Parathyroid adenoma (tissue), 2 donors: ENCODE measurements around the gene ENOX2.

Source experiments
- H2AFZ ChIP-seq: fragments of 300-600 bp; sonication (generic); one replicate; pipeline ENCODE4 v1.7.0; 2017; ENCODE audit warnings: antibody characterized with exemption, mild to moderate bottlenecking
- H3K27ac ChIP-seq: fragments of 300-600 bp; sonication (generic); one replicate; pipeline ENCODE4 v1.7.0; 2017
- H3K27me3 ChIP-seq: fragments of 300-600 bp; sonication (generic); one replicate; pipeline ENCODE4 v1.7.0; 2017; ENCODE audit warnings: low read length; ENCODE audit not compliant: control insufficient read depth, insufficient read depth
- H3K36me3 ChIP-seq: fragments of 300-600 bp; sonication (generic); one replicate; pipeline ENCODE4 v1.7.0; 2017; ENCODE audit warnings: low read length; ENCODE audit not compliant: control insufficient read depth, insufficient read depth
- H3K4me1 ChIP-seq: fragments of 300-600 bp; sonication (generic); one replicate; pipeline ENCODE4 v1.7.0; 2017; ENCODE audit warnings: control low read depth
- H3K4me2 ChIP-seq: fragments of 300-600 bp; sonication (generic); one replicate; pipeline ENCODE4 v1.7.0; 2017; ENCODE audit warnings: low read length
- H3K4me3 ChIP-seq: fragments of 300-600 bp; sonication (generic); one replicate; pipeline ENCODE4 v1.7.0; 2017; ENCODE audit warnings: low read depth, low read length
- H3K79me2 ChIP-seq: fragments of 300-600 bp; sonication (generic); one replicate; pipeline ENCODE4 v1.7.0; 2017; ENCODE audit warnings: control low read depth
- H3K9ac ChIP-seq: fragments of 300-600 bp; sonication (generic); one replicate; pipeline ENCODE4 v1.7.0; 2017; ENCODE audit warnings: mild to moderate bottlenecking
- H3K9me3 ChIP-seq: fragments of 300-600 bp; sonication (generic); one replicate; pipeline ENCODE4 v1.7.0; 2017; ENCODE audit warnings: low read length; ENCODE audit not compliant: control insufficient read depth
- TF ChIP-seq, protein P1 (sequence below): fragments of 300-600 bp; sonication (generic); IDR thresholded peaks from one replicate; pipeline ENCODE4 v1.7.0; 2017; ENCODE audit warnings: antibody characterized with exemption, mild to moderate bottlenecking
- donor health status: primary hyperparathyroidism.

The ENOX2 gene

DNA sequence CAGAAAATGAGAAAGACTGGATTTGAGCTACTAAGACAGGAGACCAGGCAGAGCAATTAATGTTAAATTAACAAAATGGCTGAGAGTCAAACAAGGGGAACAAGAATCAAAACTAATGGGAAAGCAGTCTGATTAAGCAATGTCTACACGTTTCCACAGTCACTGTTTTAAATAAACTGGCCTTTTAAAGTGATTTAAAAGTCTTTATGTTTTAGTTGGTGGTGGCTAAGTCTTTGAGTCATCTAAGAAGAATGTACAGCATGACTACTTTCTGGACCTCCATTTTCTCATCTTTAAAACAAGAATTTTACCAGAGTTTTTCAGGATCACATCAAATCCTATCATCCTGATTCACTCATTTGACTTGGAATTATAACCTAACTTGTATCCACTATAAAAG, 233.8 kb downstream of the ENOX2 start:
- no peak overlapping the region for H3K9ac ChIP-seq
- no peaks in the 10 kb centered on the region for H3K4me1 ChIP-seq
- TF ChIP-seq, protein P1, sequence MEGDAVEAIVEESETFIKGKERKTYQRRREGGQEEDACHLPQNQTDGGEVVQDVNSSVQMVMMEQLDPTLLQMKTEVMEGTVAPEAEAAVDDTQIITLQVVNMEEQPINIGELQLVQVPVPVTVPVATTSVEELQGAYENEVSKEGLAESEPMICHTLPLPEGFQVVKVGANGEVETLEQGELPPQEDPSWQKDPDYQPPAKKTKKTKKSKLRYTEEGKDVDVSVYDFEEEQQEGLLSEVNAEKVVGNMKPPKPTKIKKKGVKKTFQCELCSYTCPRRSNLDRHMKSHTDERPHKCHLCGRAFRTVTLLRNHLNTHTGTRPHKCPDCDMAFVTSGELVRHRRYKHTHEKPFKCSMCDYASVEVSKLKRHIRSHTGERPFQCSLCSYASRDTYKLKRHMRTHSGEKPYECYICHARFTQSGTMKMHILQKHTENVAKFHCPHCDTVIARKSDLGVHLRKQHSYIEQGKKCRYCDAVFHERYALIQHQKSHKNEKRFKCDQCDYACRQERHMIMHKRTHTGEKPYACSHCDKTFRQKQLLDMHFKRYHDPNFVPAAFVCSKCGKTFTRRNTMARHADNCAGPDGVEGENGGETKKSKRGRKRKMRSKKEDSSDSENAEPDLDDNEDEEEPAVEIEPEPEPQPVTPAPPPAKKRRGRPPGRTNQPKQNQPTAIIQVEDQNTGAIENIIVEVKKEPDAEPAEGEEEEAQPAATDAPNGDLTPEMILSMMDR: no peak
- no peaks in the 10 kb centered on the region for H3K27me3 ChIP-seq
- H2AFZ ChIP-seq: no peak overlapping the region
- no peak overlapping the region for H3K4me2 ChIP-seq
- H3K36me3 ChIP-seq: no peaks in the 10 kb centered on the region
- H3K4me3 ChIP-seq: no peak overlapping the region
- no peaks in the 10 kb centered on the region for H3K9me3 ChIP-seq
- H3K79me2 ChIP-seq: no peaks in the 10 kb centered on the region
- no peak overlapping the region for H3K27ac ChIP-seq

DNA sequence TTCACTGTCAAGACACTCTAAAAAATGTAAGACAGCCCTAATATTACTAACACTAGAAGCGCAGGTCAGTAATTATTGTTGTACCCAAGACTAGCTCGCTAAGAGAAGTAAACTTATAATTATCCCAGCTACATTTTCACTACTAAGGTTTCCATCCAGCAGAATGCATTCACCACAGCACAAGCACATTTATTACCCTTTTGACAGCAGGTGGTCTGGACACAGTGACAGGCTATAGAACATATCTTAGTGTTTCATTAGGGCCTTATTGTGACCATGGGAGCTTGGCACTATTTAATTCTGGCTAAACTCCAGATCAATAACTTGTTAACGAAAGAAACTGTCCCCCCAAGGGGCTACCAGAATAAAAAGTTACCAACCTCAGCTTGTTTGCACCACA, 237.7 kb downstream of the ENOX2 start:
- TF ChIP-seq, protein P1: no peak
- Histone ChIP-seq H3K79me2 (no peaks in the 10 kb centered on the region), H3K27me3 (no peaks in the 10 kb centered on the region), H3K4me1 (no peaks in the 10 kb centered on the region), H3K27ac (no peak overlapping the region), H2AFZ (no peak overlapping the region), H3K4me2 (no peak overlapping the region), H3K9me3 (no peaks in the 10 kb centered on the region), H3K36me3 (no peaks in the 10 kb centered on the region), H3K9ac (no peak overlapping the region), H3K4me3 (no peak overlapping the region)

DNA sequence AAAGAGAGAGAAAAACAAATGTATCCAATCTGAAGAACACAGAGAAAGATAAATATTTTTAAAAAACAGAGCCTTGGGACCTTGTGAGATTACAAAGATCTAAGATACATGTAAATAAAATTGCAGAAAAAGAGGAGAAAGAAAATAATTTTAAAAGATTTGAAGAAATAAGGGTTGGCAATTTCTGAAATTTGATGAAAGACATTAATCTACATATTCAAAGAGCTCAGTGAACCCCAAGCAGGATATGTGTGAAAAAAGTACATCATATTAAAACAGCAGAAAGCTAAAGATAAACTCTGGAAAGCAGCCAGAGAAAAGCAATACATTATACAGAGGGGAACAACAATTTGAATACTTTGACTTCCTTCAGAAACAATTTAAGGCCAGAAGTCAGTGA, 244.7 kb downstream of the ENOX2 start:
- no peaks in the 10 kb centered on the region for H3K4me1 ChIP-seq
- TF ChIP-seq, protein P1: no peak
- no peak overlapping the region for H3K4me2 ChIP-seq
- no peak overlapping the region for H3K9ac ChIP-seq
- H2AFZ ChIP-seq: no peak overlapping the region
- H3K27me3 ChIP-seq: no peaks in the 10 kb centered on the region
- no peaks in the 10 kb centered on the region for H3K79me2 ChIP-seq
- H3K27ac ChIP-seq: no peak overlapping the region
- H3K4me3 ChIP-seq: no peak overlapping the region
- no peaks in the 10 kb centered on the region for H3K36me3 ChIP-seq
- H3K9me3 ChIP-seq: no peaks in the 10 kb centered on the region

DNA sequence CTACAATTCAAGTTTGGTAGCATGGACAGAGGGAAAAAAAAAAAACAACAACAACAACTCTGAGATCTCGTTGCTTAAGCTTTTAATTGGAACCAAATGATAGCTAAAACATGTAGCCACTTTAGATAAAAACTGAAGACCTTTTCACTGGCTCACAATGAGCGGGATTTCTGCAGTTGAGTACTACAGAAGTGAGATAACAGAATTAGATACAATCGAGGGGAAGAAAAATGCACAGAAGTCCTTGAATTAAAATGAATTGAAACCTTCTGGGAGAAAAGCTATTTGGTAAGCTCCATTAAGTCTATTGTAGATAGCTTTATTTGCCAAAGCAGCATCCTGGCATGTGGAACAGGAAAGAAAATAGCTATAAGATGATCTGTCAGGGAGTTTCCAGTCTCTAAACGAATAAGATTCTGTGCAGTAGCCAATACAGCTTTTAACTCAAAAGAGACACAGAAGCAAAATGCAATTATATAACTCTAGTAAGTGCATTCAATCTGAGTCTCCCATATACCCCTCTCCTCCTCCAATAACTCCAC, 248.5 kb downstream of the ENOX2 start:
- no peaks in the 10 kb centered on the region for H3K4me1 ChIP-seq
- no peak overlapping the region for H3K4me3 ChIP-seq
- no peak overlapping the region for H2AFZ ChIP-seq
- H3K79me2 ChIP-seq: no peaks in the 10 kb centered on the region
- H3K9ac ChIP-seq: no peak overlapping the region
- no peaks in the 10 kb centered on the region for H3K9me3 ChIP-seq
- no peak overlapping the region for H3K4me2 ChIP-seq
- TF ChIP-seq, protein P1: no peak
- H3K36me3 ChIP-seq: no peaks in the 10 kb centered on the region
- no peak overlapping the region for H3K27ac ChIP-seq
- no peaks in the 10 kb centered on the region for H3K27me3 ChIP-seq

DNA sequence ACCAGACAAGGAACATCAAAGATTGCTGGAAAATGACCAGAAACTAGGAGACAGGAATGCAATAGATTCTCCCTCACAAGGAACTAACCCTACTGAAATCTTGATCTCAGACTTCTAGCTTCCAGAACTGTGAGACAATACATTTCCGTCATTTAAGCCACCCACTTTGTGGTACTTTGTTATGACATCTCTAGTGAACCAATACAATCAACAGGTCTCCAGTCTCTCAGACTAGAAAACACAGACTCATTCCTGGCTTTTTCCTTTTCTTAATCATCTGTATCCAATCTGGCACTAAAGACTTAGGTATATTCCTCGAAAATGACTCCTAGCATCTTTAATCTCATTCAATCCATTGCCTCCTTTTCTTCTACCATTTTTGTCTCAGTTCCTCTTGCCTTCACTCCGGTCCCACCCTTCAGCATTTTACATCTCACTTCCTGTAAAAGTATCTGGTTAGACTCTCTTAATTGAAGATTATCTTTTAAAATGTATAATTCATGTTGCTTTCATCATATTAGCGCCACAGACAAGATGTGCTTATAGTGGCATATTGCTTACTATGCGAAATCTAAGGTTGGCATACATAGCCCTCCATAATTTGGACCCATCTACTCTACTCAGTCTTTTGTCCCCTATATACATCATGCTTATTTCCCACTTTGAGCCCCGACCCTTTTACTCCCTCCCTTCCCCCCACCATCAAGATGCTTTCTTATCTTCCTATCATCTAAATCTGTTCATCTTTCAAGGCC, 250.0 kb downstream of the ENOX2 start:
- TF ChIP-seq, protein P1: no peak
- no peak overlapping the region for H3K4me2 ChIP-seq
- no peaks in the 10 kb centered on the region for H3K79me2 ChIP-seq
- no peaks in the 10 kb centered on the region for H3K36me3 ChIP-seq
- H3K9me3 ChIP-seq: no peaks in the 10 kb centered on the region
- no peak overlapping the region for H3K9ac ChIP-seq
- H3K27ac ChIP-seq: no peak overlapping the region
- no peak overlapping the region for H2AFZ ChIP-seq
- no peaks in the 10 kb centered on the region for H3K4me1 ChIP-seq
- H3K4me3 ChIP-seq: no peak overlapping the region
- H3K27me3 ChIP-seq: no peaks in the 10 kb centered on the region
